Smooth muscle cell (in vitro differentiated cells): ENCODE measurements around the gene EOGT. TPM values are rescaled to one million over a fixed set of nuclear protein-coding genes. Genes with fewer than 3 reads are reported as not detected.

ENCODE experiments used
- DNase-seq: peaks from one replicate; lab custom pipeline; 2025; ENCODE audit not compliant: unreplicated experiment; lab: John Stamatoyannopoulos, UW
- H2AFZ ChIP-seq: fragments of 200-600 bp; sonication (generic); 2 replicates; pipeline ENCODE4 v1.6.0; 2016; ENCODE audit warnings: antibody characterized with exemption, low read depth, mild to moderate bottlenecking
- H3F3A ChIP-seq: fragments of 200-600 bp; sonication (generic); 2 replicates; pipeline ENCODE4 v1.6.0; 2017; ENCODE audit warnings: antibody characterized with exemption, low read depth
- H3K27ac ChIP-seq: fragments of 200-600 bp; sonication (generic); 2 replicates; pipeline ENCODE4 v1.5.1; 2016; ENCODE audit warnings: low read depth, mild to moderate bottlenecking
- H3K27me3 ChIP-seq: fragments of 200-600 bp; sonication (generic); 2 replicates; pipeline ENCODE4 v1.6.1; 2016; ENCODE audit warnings: low read depth, mild to moderate bottlenecking
- H3K36me3 ChIP-seq: fragments of 200-600 bp; sonication (generic); 2 replicates; pipeline ENCODE4 v1.5.1; 2016; ENCODE audit warnings: low read depth
- H3K4me1 ChIP-seq: fragments of 200-600 bp; sonication (generic); 2 replicates; pipeline ENCODE4 v1.5.1; 2016; ENCODE audit warnings: low read depth
- H3K4me2 ChIP-seq: fragments of 200-600 bp; sonication (generic); 2 replicates; pipeline ENCODE4 v1.6.0; 2016; ENCODE audit warnings: mild to moderate bottlenecking
- H3K4me3 ChIP-seq: fragments of 200-600 bp; sonication (generic); 2 replicates; pipeline ENCODE4 v1.5.1; 2016; ENCODE audit warnings: mild to moderate bottlenecking
- H3K79me2 ChIP-seq: fragments of 200-600 bp; sonication (generic); 2 replicates; pipeline ENCODE4 v1.6.0; 2016; ENCODE audit warnings: low read depth, mild to moderate bottlenecking
- H3K9ac ChIP-seq: fragments of 200-600 bp; sonication (generic); 2 replicates; pipeline ENCODE4 v1.6.0; 2016; ENCODE audit warnings: low read depth
- H3K9me3 ChIP-seq: fragments of 200-600 bp; sonication (generic); replicated peaks from 2 replicates; pipeline ENCODE4 v1.5.1; 2016; ENCODE audit warnings: low read depth
- H4K20me1 ChIP-seq: fragments of 200-600 bp; sonication (generic); 2 replicates; pipeline ENCODE4 v1.6.0; 2016; ENCODE audit warnings: low read depth
- CTCF ChIP-seq: fragments of 200-600 bp; sonication (generic); IDR thresholded peaks from 2 replicates; pipeline ENCODE4 v1.5.1; 2017; ENCODE audit warnings: borderline replicate concordance, mild to moderate bottlenecking, antibody characterized with exemption; ENCODE audit not compliant: insufficient read depth, poor library complexity, severe bottlenecking
- WGBS: methylation state at CpG from one replicate; pipeline ENCODE4 v1.1.7; 2016; ENCODE audit warnings: low lambda C conversion rate; 5-methylcytosine and 5-hydroxymethylcytosine counted together
- polyA plus RNA-seq: library from polyadenylated mRNA; unstranded; fragments of >200 nt; fragmentation: Nextera tagmentation; extraction: Ambion mirVana; gene quantifications from 2 replicates; pipeline ENCODE4 v1.2.1, GENCODE V29; 2016
- total RNA-seq: library from RNA; depleted of rRNA; stranded (reverse); fragments of >200 nt; gene quantifications from 2 replicates; pipeline ENCODE4 v1.2.3, GENCODE V29; 2014

The EOGT gene
- total and polyA plus RNA-seq, 2 experiments from 2014 or later: 21.2 to 30.6 TPM

- Histone ChIP-seq H3K79me2 (no peaks in the 10 kb centered on the region), H3K36me3 (peaks cover 69% of the 10 kb centered on the region), H3F3A (peaks cover 26% of the 10 kb centered on the region), H3K9ac (no peak overlapping the region), H3K27ac (no peak overlapping the region), H2AFZ (no peak overlapping the region), H4K20me1 (no peaks in the 10 kb centered on the region), H3K4me1 (no peaks in the 10 kb centered on the region), H3K9me3 (no peaks in the 10 kb centered on the region), H3K4me2 (no peak overlapping the region), H3K27me3 (no peaks in the 10 kb centered on the region), H3K4me3 (no peak overlapping the region)
- no peak for TF ChIP-seq CTCF
- 100% methylated on average over 3 of the region's 3 CpGs for WGBS
- no peak for DNase-seq
Observed at GRCh38 chr3:69058180-69058946, 44.9 kb upstream of the EOGT start.

GRCh38 chr3:69052472-69052898 lies 39.0 kb upstream of the EOGT start:
- Histone ChIP-seq H3K27me3 (no peaks in the 10 kb centered on the region), H3K4me2 (peak overlapping the region; percentile 95), H3K79me2 (peaks cover 44% of the 10 kb centered on the region), H3F3A (peaks cover 30% of the 10 kb centered on the region), H3K4me3 (peak overlapping the region; percentile 94), H3K4me1 (peaks cover 13% of the 10 kb centered on the region), H2AFZ (peak overlapping the region; percentile 86), H3K9me3 (no peaks in the 10 kb centered on the region), H3K9ac (peak overlapping the region; percentile 99), H3K27ac (peak overlapping the region; percentile 98), H4K20me1 (peaks cover 39% of the 10 kb centered on the region), H3K36me3 (peaks cover 34% of the 10 kb centered on the region)
- TF ChIP-seq CTCF: no peak
- WGBS: 12% methylated on average over 9 of the region's 9 CpGs
- DNase-seq: no peak

GRCh38 chr3:69051756-69052471 lies 38.4 kb upstream of the EOGT start, which contains the start of gene TMF1:
Gene TMF1, minus strand, starts transcription at chr3:69052333. Its CDS starts 247 bp downstream, at chr3:69052086.
- no peak for TF ChIP-seq CTCF
- H3K79me2 ChIP-seq: peaks cover 50% of the 10 kb centered on the region

More at GRCh38 chr3:69051756-69052471, 38.4 kb upstream of the EOGT start, which contains the start of gene TMF1:
- under 1% methylated on average over 45 of the region's 45 CpGs for WGBS
- peaks cover 13% of the 10 kb centered on the region for H3K4me1 ChIP-seq
- H3K9me3 ChIP-seq: no peaks in the 10 kb centered on the region
- peak within 1 kb of the TSS; percentile 94 for H3K4me3 ChIP-seq
- peak within 1 kb of the TSS; percentile 95 for H3K4me2 ChIP-seq
- H3K27ac ChIP-seq: peak within 1 kb of the TSS; percentile 98
- peak within 1 kb of the TSS; percentile 86 for H2AFZ ChIP-seq
- H3K27me3 ChIP-seq: no peaks in the 10 kb centered on the region
- peaks cover 30% of the 10 kb centered on the region for H3F3A ChIP-seq
- peaks cover 45% of the 10 kb centered on the region for H4K20me1 ChIP-seq
- H3K36me3 ChIP-seq: peaks cover 34% of the 10 kb centered on the region
- H3K9ac ChIP-seq: peak within 1 kb of the TSS; percentile 99
- no peak for DNase-seq
